Adrenal gland (tissue), 12 donors: ENCODE measurements around the gene TMBIM6. TPM values are rescaled to one million over a fixed set of nuclear protein-coding genes. Genes with fewer than 3 reads are reported as not detected.
"Not testable (repeated sequence)": the region's sequence is repeated elsewhere in the genome, so short reads cannot be mapped to it uniquely, and the experiment has no call there.

Experiments
- DNase-seq, 7 donors: peaks; one replicate each; pipeline ENCODE4 v3.0.0-alpha.2; 2019 to 2020
- H3K27ac ChIP-seq, 5 donors: fragments of 200-600 bp; sonication (generic) in 4 of 5; 1 replicate in 3 of 5; 2 replicates in 2 of 5; pipeline versions ENCODE4 v1.5.1 to v1.8.0; 2016 to 2020; ENCODE audit warnings: mild to moderate bottlenecking in 1 of 5
- H3K27me3 ChIP-seq: fragments of 200-600 bp; 2 replicates; pipeline ENCODE4 v1.8.0; 2021
- H3K36me3 ChIP-seq, 2 donors: fragments of 200-600 bp; replicated peaks in 1 of 2; 1 replicate in 1 of 2; 2 replicates in 1 of 2; pipeline versions ENCODE4 v1.5.1 to v1.8.0; 2018 to 2022
- H3K4me1 ChIP-seq, 2 donors: fragments of 200-600 bp; replicated peaks in 1 of 2; 1 replicate in 1 of 2; 2 replicates in 1 of 2; pipeline versions ENCODE4 v1.5.1 to v1.8.0; 2018 to 2021
- H3K4me3 ChIP-seq, 4 donors: fragments of 200-600 bp; sonication (generic) in 3 of 4; one replicate each; pipeline ENCODE4 v1.5.1; 2016 to 2018
- H3K9me3 ChIP-seq, 3 donors: fragments of 200-600 bp; sonication (generic) in 1 of 3; replicated peaks in 1 of 3; 1 replicate in 2 of 3; 2 replicates in 1 of 3; pipeline versions ENCODE4 v1.5.1 to v1.8.0; 2016 to 2021
- CTCF ChIP-seq, 6 experiments: fragments of 450-650 bp in 4 of 6; fragments of 200-600 bp in 2 of 6; sonication (generic) in 1 of 6; IDR thresholded peaks; 1 replicate in 5 of 6; 2 replicates in 1 of 6; pipeline versions ENCODE4 v1.5.1 to v1.8.0; 2016 to 2021; ENCODE audit warnings: antibody characterized with exemption in 6 of 6, mild to moderate bottlenecking in 2 of 6, moderate library complexity in 1 of 6
- POLR2A ChIP-seq, 2 donors: fragments of 450-650 bp; IDR thresholded peaks; one replicate each; pipeline ENCODE4 v1.6.1; 2017; ENCODE audit warnings: antibody characterized with exemption in 2 of 2, mild to moderate bottlenecking in 2 of 2, moderate library complexity in 1 of 2
- WGBS, 4 donors: extraction: QIAGEN DNeasy Blood & Tissue Kit in 2 of 4; methylation state at CpG; one replicate each; pipeline versions ENCODE4 v1.1.5 to v1.1.7; 2013 to 2017; 5-methylcytosine and 5-hydroxymethylcytosine counted together
- intact Hi-C, 2 donors: fragments of 100-400 bp; cut with DNase I; formaldehyde crosslinking; loops; one replicate each; pipeline versions ENCODE4 v1.14.1 to v1.15.0; 2022 to 2023
- polyA plus RNA-seq, 3 donors: library from polyadenylated mRNA; stranded (reverse); fragments of 200-250 nt in 2 of 3; fragments of 350-450 nt in 1 of 3; fragmentation: Illumina TruSeq in 1 of 3; extraction: RNeasy Lipid Tissue Mini Kit (QIAGEN cat#74804) in 1 of 3; gene quantifications; one replicate each; pipeline ENCODE4 v1.2.3, GENCODE V29; 2013 to 2014
- total RNA-seq, 9 donors: library from RNA; depleted of rRNA in 4 of 9; stranded (reverse); fragments of >200 nt in 4 of 9; fragments of 120-200 nt in 1 of 9; fragmentation: NEBNext Ultra II Directional in 1 of 9; extraction: Animal tissue kit (Norgen Biotek cat#: 25700) in 1 of 9; gene quantifications; one replicate each; pipeline versions ENCODE4 v1.1.0 to v1.2.4, GENCODE V29; 2013 to 2023
- donor health status: healthy with polysubstance abuse.
- donor health status: Bipolar disorder and iron deficiency.
- donor health status: DM: yes; HTN: yes; CAD: no.
- donor health status: DM: no; HTN: no; CAD: no.
- donor health status: DM: no; HTN: no; CAD: no.
- donor health status: DM: yes; HTN: yes; CAD: no.

TMBIM6 gene
- total and polyA plus RNA-seq, 12 donors, result 134 to 874 (median 718) TPM

DNA sequence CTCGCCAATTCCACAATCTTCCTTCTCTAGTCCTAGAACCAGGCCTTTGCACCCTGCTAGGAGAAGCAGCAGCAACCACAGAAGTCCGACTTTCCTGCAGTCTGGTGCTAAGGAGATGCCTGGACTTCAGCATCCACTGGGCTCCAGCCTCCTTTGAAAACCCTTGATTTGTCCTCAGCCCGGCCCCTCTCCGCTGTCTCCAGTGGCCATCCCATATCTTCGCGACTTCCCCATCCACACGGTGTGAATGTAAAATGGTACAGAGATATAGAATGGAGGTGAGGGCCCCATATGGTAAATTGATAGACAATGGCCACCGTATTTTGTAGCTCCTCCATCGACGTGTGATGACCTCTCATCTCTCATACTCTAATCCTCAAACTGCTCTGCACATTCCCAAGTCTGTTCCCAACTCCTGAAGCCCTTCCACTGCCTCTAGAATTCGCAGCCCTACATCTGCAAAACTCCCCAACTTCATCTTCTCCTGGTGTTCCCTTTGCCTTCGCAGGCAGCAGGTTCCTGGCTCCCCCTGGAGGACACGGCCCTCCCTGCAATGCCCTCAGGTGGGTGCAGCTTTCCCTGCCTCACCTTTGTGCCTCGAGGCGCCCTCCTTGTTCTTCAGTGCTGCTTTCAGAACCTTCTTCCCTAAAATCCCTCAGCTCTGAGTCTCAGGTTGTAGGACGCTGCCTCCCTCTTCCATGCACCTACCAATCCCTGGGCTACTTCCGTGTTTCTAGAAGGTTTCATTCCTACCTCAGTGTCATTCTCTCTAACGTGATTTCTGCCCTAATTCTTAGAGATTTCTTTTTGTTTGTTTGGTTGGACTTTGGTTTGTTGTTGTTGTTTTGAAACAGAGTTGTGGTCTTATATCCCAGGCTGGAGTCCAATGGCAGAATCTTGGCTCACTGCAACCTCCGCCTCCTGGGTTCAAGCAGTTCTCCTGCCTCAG lies 36.7 kb downstream of the TMBIM6 start:
- intact Hi-C loops, result loop anchor here (5.0 to 10.0 kb wide), 2 partner anchors 54 to 67 kb away; partner anchors contain the start of gene BCDIN3D (in 1 of the 2)
- Histone ChIP-seq H3K36me3 (no peaks in the 10 kb centered on the region), H3K9me3 (no peaks in the 10 kb centered on the region), H3K4me1 (peaks cover 0 to under 1% of the 10 kb centered on the region in 2 donors), H3K4me3 (no peak overlapping the region), H3K27ac (no peak overlapping the region), H3K27me3 (no peaks in the 10 kb centered on the region)
- WGBS, 4 donors, result 46 to 49% (median 49%) methylated on average over 19 of the region's 19 CpGs
- DNase-seq, result peak; percentile 47 to 78 (median 58)
- TF ChIP-seq CTCF (IDR thresholded peaks at IDR 0.05) (peak; percentile 52 to 76 (median 70)), POLR2A (IDR thresholded peaks at IDR 0.05) (no peak)

GRCh38 chr12:49779581-49779980 lies 38.2 kb downstream of the TMBIM6 start:
- 70 to 83% (median 78%) methylated on average over 2 of the region's 2 CpGs for WGBS, 4 donors
- intact Hi-C loops, result loop anchor here (5.0 to 10.0 kb wide), 2 partner anchors 53 to 65 kb away; partner anchors contain the start of gene BCDIN3D (in 1 of the 2)
- TF ChIP-seq POLR2A (IDR thresholded peaks at IDR 0.05) (no peak), CTCF (IDR thresholded peaks at IDR 0.05) (no peak)
- no peak for DNase-seq
- H3K4me3 ChIP-seq, result no peak overlapping the region
- H3K27me3 ChIP-seq, result no peaks in the 10 kb centered on the region
- H3K36me3 ChIP-seq, result no peaks in the 10 kb centered on the region
- H3K27ac ChIP-seq, result no peak overlapping the region
- no peaks in the 10 kb centered on the region for H3K9me3 ChIP-seq
- peaks cover under 1 to 15% of the 10 kb centered on the region in 2 donors for H3K4me1 ChIP-seq

DNA sequence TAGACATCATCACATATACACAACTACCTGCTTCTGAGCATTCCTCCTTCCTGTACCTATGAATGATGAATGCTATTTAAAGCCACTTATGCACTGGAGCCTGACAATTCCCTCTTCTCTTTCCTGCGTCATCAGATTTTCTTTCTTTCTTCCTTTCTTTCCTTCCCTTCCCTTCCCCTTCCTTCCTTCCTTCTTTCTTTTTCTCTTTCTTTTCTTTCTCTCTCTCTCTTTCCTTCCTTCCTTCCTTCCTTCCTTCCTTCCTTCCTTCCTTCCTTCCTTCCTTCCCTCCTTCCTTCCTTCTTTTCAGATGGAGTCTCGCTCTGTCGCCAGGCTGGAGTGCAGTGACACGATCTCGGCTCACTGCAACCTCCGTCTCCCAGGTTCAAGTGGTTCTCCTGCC lies 39.6 kb downstream of the TMBIM6 start:
- intact Hi-C loops, H3K27me3 ChIP-seq, H3K9me3 ChIP-seq, DNase-seq, H3K36me3 ChIP-seq, H3K27ac ChIP-seq, H3K4me3 ChIP-seq: not testable (repeated sequence)
- WGBS, 4 donors, result 89 to 92% (median 91%) methylated on average over 6 of the region's 6 CpGs
- peaks cover 6 to 22% of the 10 kb centered on the region in 2 donors for H3K4me1 ChIP-seq

DNA sequence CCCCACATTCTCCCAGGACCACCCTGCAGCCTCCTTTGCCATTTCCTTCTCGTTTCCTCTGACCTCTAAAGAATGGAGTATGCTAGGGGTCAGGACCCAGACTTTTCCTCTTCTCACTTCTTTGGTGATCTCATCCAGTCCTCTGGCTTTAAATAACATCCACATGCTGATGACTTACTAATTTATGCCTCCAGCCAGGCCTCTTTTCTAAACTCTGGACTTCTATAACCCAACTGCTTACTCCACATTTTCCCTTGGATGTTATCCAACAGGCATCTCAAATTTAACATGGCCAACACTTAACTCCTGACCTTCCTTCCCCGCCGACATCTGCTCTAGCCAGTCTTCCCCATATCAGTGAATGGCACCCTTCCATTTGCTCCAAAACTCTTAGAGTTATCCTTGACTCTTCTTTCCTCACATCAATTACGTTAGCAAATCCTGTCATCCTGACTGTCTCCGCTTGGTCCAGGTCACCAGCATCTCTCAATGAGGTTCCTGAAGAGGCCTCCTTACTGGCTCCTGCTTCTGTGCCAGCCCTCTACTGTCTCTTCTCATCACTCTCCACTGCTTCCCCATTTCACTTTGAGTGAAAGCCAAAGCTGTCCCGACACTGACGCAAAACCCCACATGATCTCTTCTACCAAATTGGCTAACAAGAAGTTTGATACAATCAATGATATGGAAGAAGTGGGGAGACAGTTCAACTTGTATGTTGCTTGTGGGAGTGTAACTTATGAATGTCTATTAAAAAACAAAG lies 42.7 kb downstream of the TMBIM6 start:
- no peak overlapping the region for H3K4me3 ChIP-seq
- peak overlapping the region in 3 of 5 donors; percentile 12 to 65 (median 46) for H3K27ac ChIP-seq
- no peaks in the 10 kb centered on the region for H3K27me3 ChIP-seq
- WGBS, 4 donors, result 25 to 29% (median 28%) methylated on average over 7 of the region's 7 CpGs
- TF ChIP-seq POLR2A (IDR thresholded peaks at IDR 0.05) (no peak), CTCF (IDR thresholded peaks at IDR 0.05) (no peak)
- peaks cover 6 to 22% of the 10 kb centered on the region in 2 donors for H3K4me1 ChIP-seq
- intact Hi-C loops, result no loop called here
- H3K36me3 ChIP-seq, result no peaks in the 10 kb centered on the region
- no peaks in the 10 kb centered on the region for H3K9me3 ChIP-seq
- peak in 4 of 7 donors; percentile 36 to 65 (median 46) for DNase-seq
